Stimulated activated CD4-positive, alpha-beta T cell treated with anti-CD3 and anti-CD28 coated beads, Interleukin-4, amount 100 ng/mL, for 1 hour (primary cell): ENCODE measurements around the gene ANKRD13D.
"Not testable (repeated sequence)": the region's sequence is repeated elsewhere in the genome, so short reads cannot be mapped to it uniquely, and the experiment has no call there.

Experiments used
- DNase-seq: peaks from one replicate; pipeline ENCODE4 v3.0.0-alpha.2; 2020

ANKRD13D gene

GRCh38 chr11:67307545-67308001, 18.5 kb downstream of the ANKRD13D start:
- no peak for DNase-seq

- DNase-seq = no peak
These were observed 19.1 kb downstream of the ANKRD13D start for GRCh38 chr11:67308031-67308866.

GRCh38 chr11:67309166-67309565, 20.1 kb downstream of the ANKRD13D start:
- no peak for DNase-seq

GRCh38 chr11:67309661-67310061, 20.6 kb downstream of the ANKRD13D start:
- DNase-seq = no peak

GRCh38 chr11:67310246-67311050, 21.3 kb downstream of the ANKRD13D start:
- no peak for DNase-seq

GRCh38 chr11:67311051-67311555, 22.0 kb downstream of the ANKRD13D start:
- DNase-seq = no peak

GRCh38 chr11:67311556-67312082, 22.5 kb downstream of the ANKRD13D start:
- no peak for DNase-seq

GRCh38 chr11:67312187-67313021, 23.3 kb downstream of the ANKRD13D start:
- DNase-seq = peak; percentile 43

GRCh38 chr11:67313125-67313890, 24.2 kb downstream of the ANKRD13D start:
- no peak for DNase-seq

GRCh38 chr11:67314218-67314617, 25.1 kb downstream of the ANKRD13D start:
- no peak for DNase-seq

GRCh38 chr11:67315325-67315909, 26.3 kb downstream of the ANKRD13D start:
- no peak for DNase-seq

GRCh38 chr11:67316882-67317204, 27.7 kb downstream of the ANKRD13D start:
- no peak for DNase-seq

- DNase-seq = peak; percentile 98
These were observed 28.2 kb downstream of the ANKRD13D start for GRCh38 chr11:67317205-67317887.

GRCh38 chr11:67317888-67318555, 28.9 kb downstream of the ANKRD13D start:
- no peak for DNase-seq

- not testable (repeated sequence) for DNase-seq
These were observed 29.8 kb downstream of the ANKRD13D start for GRCh38 chr11:67318876-67319275.

- DNase-seq = no peak
These were observed 30.9 kb downstream of the ANKRD13D start for GRCh38 chr11:67320011-67320410.

- DNase-seq = no peak
These were observed 31.6 kb downstream of the ANKRD13D start for GRCh38 chr11:67320691-67321090.

GRCh38 chr11:67321313-67321871, 32.3 kb downstream of the ANKRD13D start:
- no peak for DNase-seq

- DNase-seq = no peak
These were observed 32.9 kb downstream of the ANKRD13D start for GRCh38 chr11:67322049-67322448.

- DNase-seq = no peak
These were observed 34.4 kb downstream of the ANKRD13D start for GRCh38 chr11:67323526-67323925.
